Stomach (tissue), 4 donors: ENCODE data around the gene USP11.

ENCODE experiments used
- CTCF ChIP-seq, 7 experiments: fragments of 450-650 bp in 4 of 7; fragments of 200-600 bp in 3 of 7; sonication (generic) in 3 of 7; IDR thresholded peaks; one replicate each; pipeline ENCODE4 v1.5.1; 2016 to 2019; ENCODE audit warnings: antibody characterized with exemption in 7 of 7, control low read depth in 2 of 7, mild to moderate bottlenecking in 1 of 7
- EP300 ChIP-seq: sonication (generic); formaldehyde crosslinking; IDR thresholded peaks from one replicate; pipeline ENCODE4 v1.6.1; 2017; ENCODE audit warnings: antibody characterized with exemption
- POLR2A ChIP-seq, 4 donors: fragments of 450-650 bp; IDR thresholded peaks; one replicate each; pipeline ENCODE4 v1.6.1; 2016; ENCODE audit warnings: antibody characterized with exemption in 4 of 4, control low read depth in 2 of 4, mild to moderate bottlenecking in 1 of 4, moderate library complexity in 1 of 4
- POLR2AphosphoS5 ChIP-seq, 3 donors: sonication (generic); formaldehyde crosslinking; IDR thresholded peaks; one replicate each; pipeline ENCODE4 v1.6.1; 2016; ENCODE audit warnings: antibody characterized with exemption in 3 of 3

GRCh38 chrX:47194194-47194787 lies 38.5 kb upstream of the USP11 start:
- no peak for TF ChIP-seq POLR2A (IDR thresholded peaks at IDR 0.05)
- no peak for TF ChIP-seq CTCF (IDR thresholded peaks at IDR 0.05)
- no peak for TF ChIP-seq POLR2AphosphoS5 (IDR thresholded peaks at IDR 0.05)
- TF ChIP-seq EP300: no peak
